ENCODE results near the gene MYBPC1. TPM values are rescaled to one million over a fixed set of nuclear protein-coding genes. Genes with fewer than 3 reads are reported as not detected.

Gene MYBPC1
- total and polyA plus RNA-seq, 2 of the 13 experiments (the other 11 are each of a cell fraction or from before 2014, with no cell fraction given) = 0.31 to 0.53 TPM

DNA sequence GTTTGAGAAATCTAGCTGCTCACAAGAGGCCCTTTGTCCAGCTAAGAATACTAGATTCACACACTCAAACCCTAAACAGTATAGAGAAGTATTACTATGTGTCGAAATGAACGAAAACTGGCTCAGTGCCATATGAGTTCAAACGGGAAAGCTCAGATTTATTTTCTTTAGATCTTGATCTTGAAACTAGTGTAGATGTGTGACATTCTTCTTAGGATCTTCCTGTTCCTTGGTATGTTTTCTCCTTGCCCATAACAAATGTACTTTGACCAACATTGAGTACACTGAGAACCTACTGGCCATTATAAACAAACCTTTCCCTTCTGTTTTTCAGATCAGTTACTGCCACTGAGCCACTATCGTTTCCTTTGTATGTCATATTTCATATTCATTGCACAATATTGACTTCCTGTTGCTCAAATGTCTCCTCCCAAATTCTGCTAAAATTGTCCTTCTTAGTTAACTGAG lies 21.3 kb downstream of the MYBPC1 start (continued):
- TF ChIP-seq FOXJ3 (CRISPR knock-in tag; IDR thresholded peaks at IDR 0.05; ENCODE audit: borderline replicate concordance) = no peak; the same call in 1 of the 2 replicates
- TF ChIP-seq NFAT5 (CRISPR knock-in tag; IDR thresholded peaks at IDR 0.05) = no peak
- TF ChIP-seq, protein P1, sequence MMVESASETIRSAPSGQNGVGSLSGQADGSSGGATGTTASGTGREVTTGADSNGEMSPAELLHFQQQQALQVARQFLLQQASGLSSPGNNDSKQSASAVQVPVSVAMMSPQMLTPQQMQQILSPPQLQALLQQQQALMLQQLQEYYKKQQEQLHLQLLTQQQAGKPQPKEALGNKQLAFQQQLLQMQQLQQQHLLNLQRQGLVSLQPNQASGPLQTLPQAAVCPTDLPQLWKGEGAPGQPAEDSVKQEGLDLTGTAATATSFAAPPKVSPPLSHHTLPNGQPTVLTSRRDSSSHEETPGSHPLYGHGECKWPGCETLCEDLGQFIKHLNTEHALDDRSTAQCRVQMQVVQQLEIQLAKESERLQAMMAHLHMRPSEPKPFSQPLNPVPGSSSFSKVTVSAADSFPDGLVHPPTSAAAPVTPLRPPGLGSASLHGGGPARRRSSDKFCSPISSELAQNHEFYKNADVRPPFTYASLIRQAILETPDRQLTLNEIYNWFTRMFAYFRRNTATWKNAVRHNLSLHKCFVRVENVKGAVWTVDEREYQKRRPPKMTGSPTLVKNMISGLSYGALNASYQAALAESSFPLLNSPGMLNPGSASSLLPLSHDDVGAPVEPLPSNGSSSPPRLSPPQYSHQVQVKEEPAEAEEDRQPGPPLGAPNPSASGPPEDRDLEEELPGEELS (CRISPR knock-in tag; IDR thresholded peaks at IDR 0.05) = peak; percentile 78
- TF ChIP-seq, protein P2, sequence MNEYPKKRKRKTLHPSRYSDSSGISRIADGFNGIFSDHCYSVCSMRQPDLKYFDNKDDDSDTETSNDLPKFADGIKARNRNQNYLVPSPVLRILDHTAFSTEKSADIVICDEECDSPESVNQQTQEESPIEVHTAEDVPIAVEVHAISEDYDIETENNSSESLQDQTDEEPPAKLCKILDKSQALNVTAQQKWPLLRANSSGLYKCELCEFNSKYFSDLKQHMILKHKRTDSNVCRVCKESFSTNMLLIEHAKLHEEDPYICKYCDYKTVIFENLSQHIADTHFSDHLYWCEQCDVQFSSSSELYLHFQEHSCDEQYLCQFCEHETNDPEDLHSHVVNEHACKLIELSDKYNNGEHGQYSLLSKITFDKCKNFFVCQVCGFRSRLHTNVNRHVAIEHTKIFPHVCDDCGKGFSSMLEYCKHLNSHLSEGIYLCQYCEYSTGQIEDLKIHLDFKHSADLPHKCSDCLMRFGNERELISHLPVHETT (CRISPR knock-in tag; conservative IDR thresholded peaks at IDR 0.05) = no peak
- TF ChIP-seq ZNF678 (CRISPR knock-in tag; IDR thresholded peaks at IDR 0.05) = no peak
- TF ChIP-seq, protein P3, sequence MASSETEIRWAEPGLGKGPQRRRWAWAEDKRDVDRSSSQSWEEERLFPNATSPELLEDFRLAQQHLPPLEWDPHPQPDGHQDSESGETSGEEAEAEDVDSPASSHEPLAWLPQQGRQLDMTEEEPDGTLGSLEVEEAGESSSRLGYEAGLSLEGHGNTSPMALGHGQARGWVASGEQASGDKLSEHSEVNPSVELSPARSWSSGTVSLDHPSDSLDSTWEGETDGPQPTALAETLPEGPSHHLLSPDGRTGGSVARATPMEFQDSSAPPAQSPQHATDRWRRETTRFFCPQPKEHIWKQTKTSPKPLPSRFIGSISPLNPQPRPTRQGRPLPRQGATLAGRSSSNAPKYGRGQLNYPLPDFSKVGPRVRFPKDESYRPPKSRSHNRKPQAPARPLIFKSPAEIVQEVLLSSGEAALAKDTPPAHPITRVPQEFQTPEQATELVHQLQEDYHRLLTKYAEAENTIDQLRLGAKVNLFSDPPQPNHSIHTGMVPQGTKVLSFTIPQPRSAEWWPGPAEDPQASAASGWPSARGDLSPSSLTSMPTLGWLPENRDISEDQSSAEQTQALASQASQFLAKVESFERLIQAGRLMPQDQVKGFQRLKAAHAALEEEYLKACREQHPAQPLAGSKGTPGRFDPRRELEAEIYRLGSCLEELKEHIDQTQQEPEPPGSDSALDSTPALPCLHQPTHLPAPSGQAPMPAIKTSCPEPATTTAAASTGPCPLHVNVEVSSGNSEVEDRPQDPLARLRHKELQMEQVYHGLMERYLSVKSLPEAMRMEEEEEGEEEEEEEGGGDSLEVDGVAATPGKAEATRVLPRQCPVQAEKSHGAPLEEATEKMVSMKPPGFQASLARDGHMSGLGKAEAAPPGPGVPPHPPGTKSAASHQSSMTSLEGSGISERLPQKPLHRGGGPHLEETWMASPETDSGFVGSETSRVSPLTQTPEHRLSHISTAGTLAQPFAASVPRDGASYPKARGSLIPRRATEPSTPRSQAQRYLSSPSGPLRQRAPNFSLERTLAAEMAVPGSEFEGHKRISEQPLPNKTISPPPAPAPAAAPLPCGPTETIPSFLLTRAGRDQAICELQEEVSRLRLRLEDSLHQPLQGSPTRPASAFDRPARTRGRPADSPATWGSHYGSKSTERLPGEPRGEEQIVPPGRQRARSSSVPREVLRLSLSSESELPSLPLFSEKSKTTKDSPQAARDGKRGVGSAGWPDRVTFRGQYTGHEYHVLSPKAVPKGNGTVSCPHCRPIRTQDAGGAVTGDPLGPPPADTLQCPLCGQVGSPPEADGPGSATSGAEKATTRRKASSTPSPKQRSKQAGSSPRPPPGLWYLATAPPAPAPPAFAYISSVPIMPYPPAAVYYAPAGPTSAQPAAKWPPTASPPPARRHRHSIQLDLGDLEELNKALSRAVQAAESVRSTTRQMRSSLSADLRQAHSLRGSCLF (CRISPR knock-in tag; IDR thresholded peaks at IDR 0.05; ENCODE audit: borderline replicate concordance) = no peak
- TF ChIP-seq HDAC2 (CRISPR knock-in tag; IDR thresholded peaks at IDR 0.05) = peak; percentile 68; the same call in 1 of the 2 replicates
- 0 out of 2 replicates have a peak, but pooled peaks have one; percentile 22 for TF ChIP-seq KLF6 (CRISPR knock-in tag; IDR thresholded peaks at IDR 0.05)
- TF ChIP-seq ESRRA (CRISPR knock-in tag; IDR thresholded peaks at IDR 0.05; ENCODE audit: low read depth) = 0 out of 2 replicates have a peak, but pooled peaks have one; percentile 30
- TF ChIP-seq, protein P4, sequence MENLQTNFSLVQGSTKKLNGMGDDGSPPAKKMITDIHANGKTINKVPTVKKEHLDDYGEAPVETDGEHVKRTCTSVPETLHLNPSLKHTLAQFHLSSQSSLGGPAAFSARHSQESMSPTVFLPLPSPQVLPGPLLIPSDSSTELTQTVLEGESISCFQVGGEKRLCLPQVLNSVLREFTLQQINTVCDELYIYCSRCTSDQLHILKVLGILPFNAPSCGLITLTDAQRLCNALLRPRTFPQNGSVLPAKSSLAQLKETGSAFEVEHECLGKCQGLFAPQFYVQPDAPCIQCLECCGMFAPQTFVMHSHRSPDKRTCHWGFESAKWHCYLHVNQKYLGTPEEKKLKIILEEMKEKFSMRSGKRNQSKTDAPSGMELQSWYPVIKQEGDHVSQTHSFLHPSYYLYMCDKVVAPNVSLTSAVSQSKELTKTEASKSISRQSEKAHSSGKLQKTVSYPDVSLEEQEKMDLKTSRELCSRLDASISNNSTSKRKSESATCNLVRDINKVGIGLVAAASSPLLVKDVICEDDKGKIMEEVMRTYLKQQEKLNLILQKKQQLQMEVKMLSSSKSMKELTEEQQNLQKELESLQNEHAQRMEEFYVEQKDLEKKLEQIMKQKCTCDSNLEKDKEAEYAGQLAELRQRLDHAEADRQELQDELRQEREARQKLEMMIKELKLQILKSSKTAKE (CRISPR knock-in tag; IDR thresholded peaks at IDR 0.05; ENCODE audit: borderline replicate concordance) = peak; percentile 53; the same call in 1 of the 2 replicates
- TF ChIP-seq ZNF558 (CRISPR knock-in tag; IDR thresholded peaks at IDR 0.05; ENCODE audit: borderline replicate concordance) = no peak
- TF ChIP-seq FOXP1 (IDR thresholded peaks at IDR 0.05) = no peak
- peak; percentile 67; the same call in 1 of the 2 replicates for TF ChIP-seq FOXP1 (CRISPR knock-in tag; IDR thresholded peaks at IDR 0.05)
- no peak for TF ChIP-seq ZNF724P (CRISPR knock-in tag; IDR thresholded peaks at IDR 0.05; ENCODE audit: borderline replicate concordance)
